K562 (cell line): ENCODE data around the gene ZNF805. TPM values are rescaled to one million over a fixed set of nuclear protein-coding genes. Genes with fewer than 3 reads are reported as not detected.

Experiments
- ATF7 ChIP-seq: fragments of 450-650 bp; IDR thresholded peaks from 2 replicates; pipeline ENCODE4 v1.7.1; 2014; ENCODE audit warnings: mild to moderate bottlenecking, moderate library complexity
- C11orf30 ChIP-seq: fragments of 450-650 bp; IDR thresholded peaks from 2 replicates; pipeline ENCODE4 v1.6.1; 2016; ENCODE audit warnings: low read depth, mild to moderate bottlenecking
- CEBPB ChIP-seq: fragments of 450-650 bp; IDR thresholded peaks from 2 replicates; pipeline ENCODE4 v1.6.1; 2016; ENCODE audit warnings: missing genetic modification characterization, missing compliant biosample characterization
- DMBX1 ChIP-seq: fragments of 250-450 bp; sonication (Bioruptor Pico); IDR thresholded peaks from 2 replicates; pipeline ENCODE4 v1.8.0; 2022; ENCODE audit warnings: inconsistent platforms, mild to moderate bottlenecking, moderate library complexity, borderline replicate concordance
- EP400 ChIP-seq: fragments of 450-650 bp; IDR thresholded peaks from 2 replicates; pipeline ENCODE4 v1.6.1; 2017; ENCODE audit warnings: antibody characterized with exemption, mild to moderate bottlenecking, moderate library complexity
- KLF16 ChIP-seq: IDR thresholded peaks from 2 replicates; pipeline ENCODE4 v1.6.1; 2016; ENCODE audit warnings: antibody characterized with exemption
- MYNN ChIP-seq, 2 experiments: sonication (generic); formaldehyde crosslinking in 1 of 2; IDR thresholded peaks; 2 replicates each; pipeline versions ENCODE4 v1.5.0 to v1.6.1; 2016 to 2020; ENCODE audit warnings: antibody characterized with exemption in 1 of 2, missing genetic modification reagents in 1 of 2
- POLR3G ChIP-seq: IDR thresholded peaks from 2 replicates; pipeline ENCODE4 v1.6.1; 2011; ENCODE audit not compliant: insufficient read length, insufficient replicate concordance; ENCODE audit errors: extremely low read depth
- SMAD1 ChIP-seq: fragments of 150-350 bp; IDR thresholded peaks from 2 replicates; pipeline ENCODE4 v1.6.1; 2014; ENCODE audit warnings: low read length, low read depth; ENCODE audit not compliant: partially characterized antibody
- SPI1 ChIP-seq: IDR thresholded peaks from 2 replicates; pipeline ENCODE4 v1.6.1; 2011; ENCODE audit warnings: low read depth, low read length, control low read depth, borderline replicate concordance
- SUPT5H ChIP-seq: fragments of 450-650 bp; IDR thresholded peaks from 2 replicates; pipeline ENCODE4 v1.6.1; 2016
- TRIM28 ChIP-seq: fragments of 450-650 bp; IDR thresholded peaks from 2 replicates; pipeline ENCODE4 v1.6.1; 2017
- ZNF217 ChIP-seq: sonication (generic); formaldehyde crosslinking; IDR thresholded peaks from 2 replicates; pipeline ENCODE4 v1.8.0; 2022; ENCODE audit warnings: mild to moderate bottlenecking, missing genetic modification reagents
- ZNF584 ChIP-seq: fragments of 200-800 bp; sonication (Bioruptor generic); IDR thresholded peaks from 2 replicates; pipeline ENCODE4 v1.6.1; 2016; ENCODE audit warnings: low read depth, mild to moderate bottlenecking, missing genetic modification characterization, missing compliant biosample characterization
- polyA plus RNA-seq, 8 experiments: library from polyadenylated mRNA; depleted of rRNA in 4 of 8; stranded (reverse) in 5 of 8; unstranded in 3 of 8; fragments of >200 nt; fragmentation: Nextera tagmentation in 2 of 8; fragmentation: Illumina TruSeq in 1 of 8; extraction: Ambion mirVana in 2 of 8; extraction: Trizol in 1 of 8; gene quantifications; 2 replicates each; pipeline versions ENCODE4 v1.2.1 to v1.2.3, GENCODE V29; 2011 to 2014; ENCODE audit warnings: inconsistent platforms in 1 of 8, missing spikeins in 1 of 8
- total RNA-seq, 7 experiments: library from RNA; depleted of rRNA in 6 of 7; stranded (reverse); fragments of >200 nt in 6 of 7; fragmentation: Illumina TruSeq in 2 of 7; extraction: Trizol in 2 of 7; gene quantifications; 2 replicates each; pipeline versions ENCODE4 v1.2.1 to v1.2.3, GENCODE V29; 2011 to 2021; ENCODE audit warnings: low replicate concordance in 1 of 7
- TF ChIP-seq, protein P1 (sequence below): conservative IDR thresholded peaks from 2 replicates; pipeline ENCODE4 v1.6.1; 2011; ENCODE audit warnings: low read depth, mild to moderate bottlenecking, low read length; ENCODE audit not compliant: control insufficient read depth
- TF ChIP-seq, protein P2 (sequence below): fragments of 450-650 bp; formaldehyde crosslinking; IDR thresholded peaks from 2 replicates; pipeline ENCODE4 v1.4.0; 2020; ENCODE audit warnings: mild to moderate bottlenecking, moderate library complexity
- TF ChIP-seq, protein P3 (sequence below), 2 experiments: fragments of 450-650 bp in 1 of 2; sonication (generic) in 1 of 2; formaldehyde crosslinking in 1 of 2; IDR thresholded peaks in 1 of 2; conservative IDR thresholded peaks in 1 of 2; 2 replicates each; pipeline versions ENCODE4 v1.6.1 to v1.8.1; 2016 to 2023; ENCODE audit warnings: mild to moderate bottlenecking in 2 of 2, moderate library complexity in 2 of 2, inconsistent platforms in 1 of 2, missing genetic modification reagents in 1 of 2

The ZNF805 gene
- total and polyA plus RNA-seq, 9 of the 15 experiments (the other 6 are each of a cell fraction or from before 2014, with no cell fraction given), result 0.32 to 6.7 (median 3.9) TPM

- TF ChIP-seq ZNF217 (CRISPR knock-in tag), result no peak
- TF ChIP-seq EP400, result peak; percentile 96
- TF ChIP-seq DMBX1, result peak; percentile 35; the same call in 1 of the 2 replicates
- TF ChIP-seq SPI1, result 0 out of 2 replicates have a peak, but pooled peaks have one; percentile 6
- TF ChIP-seq, protein P1, sequence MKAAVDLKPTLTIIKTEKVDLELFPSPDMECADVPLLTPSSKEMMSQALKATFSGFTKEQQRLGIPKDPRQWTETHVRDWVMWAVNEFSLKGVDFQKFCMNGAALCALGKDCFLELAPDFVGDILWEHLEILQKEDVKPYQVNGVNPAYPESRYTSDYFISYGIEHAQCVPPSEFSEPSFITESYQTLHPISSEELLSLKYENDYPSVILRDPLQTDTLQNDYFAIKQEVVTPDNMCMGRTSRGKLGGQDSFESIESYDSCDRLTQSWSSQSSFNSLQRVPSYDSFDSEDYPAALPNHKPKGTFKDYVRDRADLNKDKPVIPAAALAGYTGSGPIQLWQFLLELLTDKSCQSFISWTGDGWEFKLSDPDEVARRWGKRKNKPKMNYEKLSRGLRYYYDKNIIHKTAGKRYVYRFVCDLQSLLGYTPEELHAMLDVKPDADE, result peak; percentile 57; the same call in 1 of the 2 replicates
- no peak for TF ChIP-seq SMAD1
- TF ChIP-seq, protein P2, sequence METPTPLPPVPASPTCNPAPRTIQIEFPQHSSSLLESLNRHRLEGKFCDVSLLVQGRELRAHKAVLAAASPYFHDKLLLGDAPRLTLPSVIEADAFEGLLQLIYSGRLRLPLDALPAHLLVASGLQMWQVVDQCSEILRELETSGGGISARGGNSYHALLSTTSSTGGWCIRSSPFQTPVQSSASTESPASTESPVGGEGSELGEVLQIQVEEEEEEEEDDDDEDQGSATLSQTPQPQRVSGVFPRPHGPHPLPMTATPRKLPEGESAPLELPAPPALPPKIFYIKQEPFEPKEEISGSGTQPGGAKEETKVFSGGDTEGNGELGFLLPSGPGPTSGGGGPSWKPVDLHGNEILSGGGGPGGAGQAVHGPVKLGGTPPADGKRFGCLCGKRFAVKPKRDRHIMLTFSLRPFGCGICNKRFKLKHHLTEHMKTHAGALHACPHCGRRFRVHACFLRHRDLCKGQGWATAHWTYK (CRISPR knock-in tag), result peak; percentile 96
- TF ChIP-seq TRIM28, result 0 out of 2 replicates have a peak, but pooled peaks have one; percentile 19
- TF ChIP-seq C11orf30, result peak; percentile 93
- TF ChIP-seq CEBPB, result peak; percentile 38; the same call in 1 of the 2 replicates
- TF ChIP-seq MYNN (IDR thresholded peaks at IDR 0.05), result no peak
- no peak for TF ChIP-seq MYNN (CRISPR knock-in tag; IDR thresholded peaks at IDR 0.05)
- TF ChIP-seq, protein P3, sequence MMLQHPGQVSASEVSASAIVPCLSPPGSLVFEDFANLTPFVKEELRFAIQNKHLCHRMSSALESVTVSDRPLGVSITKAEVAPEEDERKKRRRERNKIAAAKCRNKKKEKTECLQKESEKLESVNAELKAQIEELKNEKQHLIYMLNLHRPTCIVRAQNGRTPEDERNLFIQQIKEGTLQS (IDR thresholded peaks at IDR 0.05), result no peak
- TF ChIP-seq, protein P3 (CRISPR knock-in tag; conservative IDR thresholded peaks at IDR 0.05), result no peak
- TF ChIP-seq KLF16, result no peak
- TF ChIP-seq POLR3G, result no peak
- peak; percentile 83 for TF ChIP-seq SUPT5H
- TF ChIP-seq ATF7, result peak; percentile 84
- TF ChIP-seq ZNF584 (CRISPR knock-in tag), result no peak
These were observed at the start of gene ZNF805 (continued) for GRCh38 chr19:57240311-57241090.
